HCT116 (cell line): ENCODE results near the gene POLR2C. TPM values are rescaled to one million over a fixed set of nuclear protein-coding genes. Genes with fewer than 3 reads are reported as not detected.
A peak's percentile ranks its signal among the peaks of the same experiment; 100 is the strongest.

Source experiments
- ATAC-seq: fragments of 200-7000 bp; cut with Tn5 transposase; 2 replicates; pipeline ENCODE4 v1.9.1; 2020; ENCODE audit warnings: mild to moderate bottlenecking, moderate library complexity
- BruUV-seq: library from RNA; stranded (reverse); fragments of 400-500 nt; replicated peaks from 2 replicates; lab custom pipeline; 2021; lab: Mats Ljungman, UMichigan
- CTCF ChIA-PET: fragments of 300-600 bp; sonication (Branson Sonifier 250); formaldehyde crosslinking; loops from one replicate; lab custom pipeline; 2021; ENCODE audit warnings: antibody characterized with exemption; lab: Charles Lee
- POLR2A ChIA-PET: fragments of 300-600, 350-600 bp; sonication (Branson Sonifier 250); formaldehyde crosslinking; loops from one replicate; lab custom pipeline; 2021; ENCODE audit warnings: antibody characterized with exemption; lab: Charles Lee
- RAD21 ChIA-PET, 2 experiments: fragments of 300-600 bp; sonication (Branson Sonifier 250); formaldehyde crosslinking; loops; one replicate each; lab custom pipeline; 2023; ENCODE audit warnings: low total read pairs in 2 of 2; ENCODE audit not compliant: uncharacterized antibody in 2 of 2, unreplicated experiment in 2 of 2, low non-redundant PET in 1 of 2; lab: Charles Lee
- DNase-seq: peaks from one replicate; pipeline ENCODE4 v3.0.0-alpha.2; 2010; ENCODE audit warnings: low read depth, low spot score
- H2AFZ ChIP-seq: fragments of 200-600 bp; shearing (Covaris generic), sonication (generic); 2 replicates; pipeline ENCODE4 v1.6.1; 2017; ENCODE audit warnings: low read depth, mixed run types, mixed read lengths, antibody characterized with exemption, low read length; ENCODE audit not compliant: poor library complexity, severe bottlenecking
- H3K27ac ChIP-seq: 2 replicates; pipeline ENCODE4 v1.5.1; 2012; ENCODE audit warnings: low read depth, low read length
- H3K27me3 ChIP-seq: fragments of 200-600 bp; sonication (generic); 2 replicates; pipeline ENCODE4 v1.6.1; 2016; ENCODE audit warnings: mixed run types, low read length, mixed read lengths; ENCODE audit not compliant: insufficient read depth
- H3K36me3 ChIP-seq, 2 experiments: fragments of 200-500 bp in 1 of 2; fragments of 200-600 bp in 1 of 2; sonication (Bioruptor generic) in 1 of 2; sonication (generic) in 1 of 2; 2 replicates each; pipeline versions ENCODE4 v1.5.1 to v1.6.1; 2014 to 2016; ENCODE audit warnings: low read length in 2 of 2, inconsistent platforms in 1 of 2, mixed read lengths in 1 of 2, mixed run types in 1 of 2; ENCODE audit not compliant: insufficient read depth in 2 of 2, control insufficient read depth in 1 of 2
- H3K4me1 ChIP-seq, 2 experiments: fragments of 200-600 bp in 1 of 2; sonication (generic) in 1 of 2; 2 replicates each; pipeline versions ENCODE4 v1.5.1 to v1.6.1; 2012 to 2017; ENCODE audit warnings: low read length in 2 of 2, inconsistent platforms in 1 of 2, mild to moderate bottlenecking in 1 of 2, mixed read lengths in 1 of 2, mixed run types in 1 of 2, moderate library complexity in 1 of 2; ENCODE audit not compliant: insufficient read depth in 2 of 2, control insufficient read depth in 1 of 2
- H3K4me2 ChIP-seq: fragments of 200-600 bp; sonication (generic); 2 replicates; pipeline ENCODE4 v1.6.1; 2017; ENCODE audit warnings: mixed run types, low read length, mixed read lengths
- H3K4me3 ChIP-seq, 2 experiments: fragments of 200-600 bp in 1 of 2; sonication (generic) in 1 of 2; replicated peaks in 1 of 2; 2 replicates each; pipeline ENCODE4 v1.5.1; 2011 to 2016; ENCODE audit warnings: low read length in 2 of 2, control low read depth in 1 of 2, low read depth in 1 of 2, mild to moderate bottlenecking in 1 of 2, mixed read lengths in 1 of 2, mixed run types in 1 of 2
- H3K79me2 ChIP-seq: fragments of 200-600 bp; sonication (generic); 2 replicates; pipeline ENCODE4 v1.6.1; 2017; ENCODE audit warnings: mild to moderate bottlenecking, mixed run types, low read length, moderate library complexity, mixed read lengths; ENCODE audit not compliant: insufficient read depth
- H3K9ac ChIP-seq: fragments of 200-600 bp; sonication (generic); 2 replicates; pipeline ENCODE4 v1.6.1; 2016; ENCODE audit warnings: low read length, mixed read lengths
- H3K9me2 ChIP-seq: fragments of 200-600 bp; sonication (generic), shearing (Covaris generic); 2 replicates; pipeline ENCODE4 v1.6.1; 2017; ENCODE audit warnings: mixed run types, mild to moderate bottlenecking, moderate library complexity; ENCODE audit not compliant: insufficient read depth
- H3K9me3 ChIP-seq, 2 experiments: fragments of 200-500 bp in 1 of 2; fragments of 200-600 bp in 1 of 2; sonication (Bioruptor generic) in 1 of 2; sonication (generic) in 1 of 2; 2 replicates each; pipeline ENCODE4 v1.6.1; 2014 to 2017; ENCODE audit warnings: low read length in 2 of 2, mixed read lengths in 2 of 2, inconsistent platforms in 1 of 2, low read depth in 1 of 2, mild to moderate bottlenecking in 1 of 2, mixed run types in 1 of 2, moderate library complexity in 1 of 2; ENCODE audit not compliant: control insufficient read depth in 1 of 2, insufficient read depth in 1 of 2
- H4K20me1 ChIP-seq: fragments of 200-600 bp; sonication (generic), shearing (Covaris generic); 2 replicates; pipeline ENCODE4 v1.6.1; 2017; ENCODE audit warnings: mixed run types, mild to moderate bottlenecking, moderate library complexity; ENCODE audit not compliant: insufficient read depth
- ATF3 ChIP-seq: IDR thresholded peaks from 2 replicates; pipeline ENCODE4 v1.6.1; 2012
- CBX3 ChIP-seq: IDR thresholded peaks from 2 replicates; pipeline ENCODE4 v1.6.1; 2012; ENCODE audit warnings: low read depth
- CEBPB ChIP-seq: IDR thresholded peaks from 2 replicates; pipeline ENCODE4 v1.6.1; 2012; ENCODE audit warnings: low read depth
- CTCF ChIP-seq, 3 experiments: fragments of 200-600 bp in 1 of 3; sonication (generic) in 1 of 3; IDR thresholded peaks in 2 of 3; conservative IDR thresholded peaks in 1 of 3; 2 replicates each; pipeline ENCODE4 v1.5.1; 2012 to 2017; ENCODE audit warnings: low read depth in 2 of 3, low read length in 2 of 3, antibody characterized with exemption in 1 of 3, borderline replicate concordance in 1 of 3, control low read depth in 1 of 3, mild to moderate bottlenecking in 1 of 3, mixed read lengths in 1 of 3, mixed run types in 1 of 3, moderate library complexity in 1 of 3; ENCODE audit not compliant: insufficient read depth in 1 of 3
- ELF1 ChIP-seq: IDR thresholded peaks from 2 replicates; pipeline ENCODE4 v1.6.1; 2012; ENCODE audit warnings: low read depth, borderline replicate concordance
- FOSL1 ChIP-seq: IDR thresholded peaks from 2 replicates; pipeline ENCODE4 v1.6.1; 2012; ENCODE audit warnings: low read depth
- JUND ChIP-seq: IDR thresholded peaks from 2 replicates; pipeline ENCODE4 v1.6.1; 2012
- POLR2A ChIP-seq: IDR thresholded peaks from 2 replicates; pipeline ENCODE4 v1.7.0; 2011; ENCODE audit warnings: borderline replicate concordance; ENCODE audit not compliant: insufficient read depth, insufficient read length; ENCODE audit errors: extremely low read depth
- POLR2AphosphoS5 ChIP-seq: IDR thresholded peaks from 2 replicates; pipeline ENCODE4 v1.6.1; 2011; ENCODE audit warnings: mild to moderate bottlenecking, low read depth, low read length, moderate library complexity
- RAD21 ChIP-seq: IDR thresholded peaks from 2 replicates; pipeline ENCODE4 v1.6.1; 2012; ENCODE audit warnings: low read depth, mild to moderate bottlenecking
- SIN3A ChIP-seq: IDR thresholded peaks from 2 replicates; pipeline ENCODE4 v1.6.1; 2012; ENCODE audit warnings: low read depth
- SP1 ChIP-seq: IDR thresholded peaks from 2 replicates; pipeline ENCODE4 v1.6.1; 2012; ENCODE audit warnings: low read depth
- SRF ChIP-seq: IDR thresholded peaks from 2 replicates; pipeline ENCODE4 v1.6.1; 2012; ENCODE audit warnings: low read depth
- YY1 ChIP-seq: IDR thresholded peaks from 2 replicates; pipeline ENCODE4 v1.6.1; 2011; ENCODE audit warnings: low read length, low read depth, moderate library complexity, mild to moderate bottlenecking; ENCODE audit not compliant: insufficient replicate concordance; ENCODE audit errors: extremely low read depth
- ZFX ChIP-seq: fragments of 450-650 bp; IDR thresholded peaks from 2 replicates; pipeline ENCODE4 v1.6.1; 2017
- ZNF274 ChIP-seq: fragments of 200-500 bp; sonication (Bioruptor generic); IDR thresholded peaks from 2 replicates; pipeline ENCODE4 v1.6.1; 2014; ENCODE audit warnings: mild to moderate bottlenecking, low read depth, low read length, inconsistent platforms
- intact Hi-C: fragments of 100-400 bp; cut with micrococcal nuclease; formaldehyde crosslinking; loops from 2 replicates; pipeline ENCODE4 v1.10.0; 2022
- total RNA-seq: library from RNA; stranded (reverse); gene quantifications from one replicate; pipeline ENCODE4 v1.2.1, GENCODE V29; 2021; ENCODE audit not compliant: unreplicated experiment
- TF ChIP-seq, protein P1 (sequence below): IDR thresholded peaks from 2 replicates; pipeline ENCODE4 v1.6.1; 2011; ENCODE audit warnings: mild to moderate bottlenecking, low read length, moderate library complexity; ENCODE audit not compliant: insufficient replicate concordance; ENCODE audit errors: extremely low read depth
- TF ChIP-seq, protein P2 (sequence below): IDR thresholded peaks from 2 replicates; pipeline ENCODE4 v1.6.1; 2012
- TF ChIP-seq, protein P3 (sequence below): IDR thresholded peaks from 2 replicates; pipeline ENCODE4 v1.6.1; 2012; ENCODE audit warnings: low read depth

The POLR2C gene
- total RNA-seq, 1 experiment from 2014 or later: 74.4 TPM

DNA sequence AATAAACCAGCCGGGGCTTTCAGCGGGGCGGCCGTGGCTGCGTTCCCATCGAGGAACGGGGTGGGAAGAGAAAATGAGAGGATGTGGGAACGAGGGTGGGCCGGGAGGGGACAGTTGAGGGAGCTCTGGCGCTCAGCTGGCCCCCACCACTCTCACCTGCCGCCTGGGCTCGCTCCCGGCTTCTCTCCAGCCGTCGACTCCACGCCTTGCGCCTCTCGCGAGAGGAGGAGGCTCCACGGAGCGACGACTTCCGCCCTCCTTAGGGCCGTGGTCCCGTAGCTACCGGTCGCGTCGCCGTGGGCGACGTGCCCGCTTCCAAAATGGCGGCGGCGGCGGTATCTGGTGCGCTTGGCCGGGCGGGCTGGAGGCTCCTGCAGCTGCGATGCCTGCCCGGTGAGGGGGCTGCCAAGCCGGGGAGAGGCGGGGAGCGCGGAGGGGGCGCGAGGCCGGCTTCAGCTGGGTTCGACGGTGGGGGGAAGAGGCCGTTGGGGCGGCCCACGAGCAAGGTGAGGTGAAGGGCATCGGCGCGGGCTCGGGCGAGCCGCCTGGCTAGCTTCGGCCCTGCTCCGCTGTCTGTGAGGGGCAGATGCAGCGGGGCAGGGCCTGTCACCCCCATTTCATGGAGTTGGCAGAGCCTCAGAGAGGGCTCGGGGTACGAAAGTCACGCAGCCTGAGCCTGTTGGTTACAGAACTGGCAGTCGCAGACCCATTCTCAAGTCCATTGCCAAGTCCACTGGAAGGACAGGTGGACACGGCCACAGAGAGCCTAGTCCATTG lies 15.1 kb upstream of the POLR2C start, which contains the start of the genes CIAPIN1 and COQ9:
Gene CIAPIN1, minus strand, starts transcription at position 200 of the 777 bp plus-strand sequence. CDS start 6,457 bp downstream, outside the sequence.
Gene COQ9, plus strand, starts transcription at position 294 of the 777 bp plus-strand sequence. Its CDS starts 27 bp downstream, at position 321.
- peak within 1 kb of the TSS; percentile 98 for H3K9ac ChIP-seq
- no peaks in the 10 kb centered on the region for H3K9me2 ChIP-seq
- intact Hi-C loops: no loop called here
- no peaks in the 10 kb centered on the region for H3K27me3 ChIP-seq
- peaks cover 10 to 12% of the 10 kb centered on the region in 2 experiments; a peak in 3 of 4 replicates for H3K36me3 ChIP-seq
- ChIA-PET CTCF (interaction anchor here (1.0 to 1.9 kb wide), 4 partner anchors 15 to 147 kb away, joined by 4 to 13 read pairs (median 5); partner anchors contain the start of gene POLR2C), POLR2A (interaction anchor here (0.6 to 2.0 kb wide), 8 partner anchors 11 to 72 kb away, joined by 3 to 10 read pairs (median 4); partner anchors contain the start of gene POLR2C), RAD21 (interaction anchor here in 1 of 2 experiments (0.6 kb wide), 1 partner anchor 81 kb away, joined by 3 read pairs; no protein-coding TSS in a partner anchor)
- no peaks in the 10 kb centered on the region for H4K20me1 ChIP-seq
- H3K4me1 ChIP-seq: peaks cover 10 to 19% of the 10 kb centered on the region in 2 experiments
- peak within 1 kb of the TSS; percentile 57 to 96 for H3K4me3 ChIP-seq
- peaks cover 71% of the 10 kb centered on the region for H3K79me2 ChIP-seq
- peak; percentile 98 for ATAC-seq
- H2AFZ ChIP-seq: no peak within 1 kb of the TSS
- BruUV-seq: no TSS peak
- no peaks in the 10 kb centered on the region for H3K9me3 ChIP-seq
- peak within 1 kb of the TSS; percentile 91 for H3K4me2 ChIP-seq
- peak; percentile 79 for DNase-seq
- H3K27ac ChIP-seq: peak within 1 kb of the TSS; percentile 82
- TF ChIP-seq ZNF274: no peak
- TF ChIP-seq RAD21: no peak
- no peak; the same call in 1 of the 2 replicates for TF ChIP-seq JUND
- TF ChIP-seq, protein P1, sequence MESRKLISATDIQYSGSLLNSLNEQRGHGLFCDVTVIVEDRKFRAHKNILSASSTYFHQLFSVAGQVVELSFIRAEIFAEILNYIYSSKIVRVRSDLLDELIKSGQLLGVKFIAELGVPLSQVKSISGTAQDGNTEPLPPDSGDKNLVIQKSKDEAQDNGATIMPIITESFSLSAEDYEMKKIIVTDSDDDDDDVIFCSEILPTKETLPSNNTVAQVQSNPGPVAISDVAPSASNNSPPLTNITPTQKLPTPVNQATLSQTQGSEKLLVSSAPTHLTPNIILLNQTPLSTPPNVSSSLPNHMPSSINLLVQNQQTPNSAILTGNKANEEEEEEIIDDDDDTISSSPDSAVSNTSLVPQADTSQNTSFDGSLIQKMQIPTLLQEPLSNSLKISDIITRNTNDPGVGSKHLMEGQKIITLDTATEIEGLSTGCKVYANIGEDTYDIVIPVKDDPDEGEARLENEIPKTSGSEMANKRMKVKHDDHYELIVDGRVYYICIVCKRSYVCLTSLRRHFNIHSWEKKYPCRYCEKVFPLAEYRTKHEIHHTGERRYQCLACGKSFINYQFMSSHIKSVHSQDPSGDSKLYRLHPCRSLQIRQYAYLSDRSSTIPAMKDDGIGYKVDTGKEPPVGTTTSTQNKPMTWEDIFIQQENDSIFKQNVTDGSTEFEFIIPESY: peak; percentile 98
- peak; percentile 50 for TF ChIP-seq SP1
- TF ChIP-seq ELF1: peak; percentile 89
- TF ChIP-seq POLR2A: no peak
- peak; percentile 71 for TF ChIP-seq ZFX
- TF ChIP-seq CTCF (IDR thresholded peaks at IDR 0.05 in 2 of 3, conservative IDR thresholded peaks at IDR 0.05 in 1 of 3; ENCODE audit: borderline replicate concordance in 1 of 3, insufficient read depth in 1 of 3, low read depth in 2 of 3, low read length in 2 of 3): no peak
- TF ChIP-seq CEBPB: no peak
- peak; percentile 95 for TF ChIP-seq POLR2AphosphoS5
- no peak for TF ChIP-seq FOSL1
- TF ChIP-seq, protein P2, sequence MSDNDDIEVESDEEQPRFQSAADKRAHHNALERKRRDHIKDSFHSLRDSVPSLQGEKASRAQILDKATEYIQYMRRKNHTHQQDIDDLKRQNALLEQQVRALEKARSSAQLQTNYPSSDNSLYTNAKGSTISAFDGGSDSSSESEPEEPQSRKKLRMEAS: peak; percentile 90
- peak; percentile 93 for TF ChIP-seq SIN3A
- TF ChIP-seq YY1: peak; percentile 98
- no peak for TF ChIP-seq ATF3
- peak; percentile 62; the same call in 1 of the 2 replicates for TF ChIP-seq CBX3
- TF ChIP-seq SRF: no peak
- TF ChIP-seq, protein P3, sequence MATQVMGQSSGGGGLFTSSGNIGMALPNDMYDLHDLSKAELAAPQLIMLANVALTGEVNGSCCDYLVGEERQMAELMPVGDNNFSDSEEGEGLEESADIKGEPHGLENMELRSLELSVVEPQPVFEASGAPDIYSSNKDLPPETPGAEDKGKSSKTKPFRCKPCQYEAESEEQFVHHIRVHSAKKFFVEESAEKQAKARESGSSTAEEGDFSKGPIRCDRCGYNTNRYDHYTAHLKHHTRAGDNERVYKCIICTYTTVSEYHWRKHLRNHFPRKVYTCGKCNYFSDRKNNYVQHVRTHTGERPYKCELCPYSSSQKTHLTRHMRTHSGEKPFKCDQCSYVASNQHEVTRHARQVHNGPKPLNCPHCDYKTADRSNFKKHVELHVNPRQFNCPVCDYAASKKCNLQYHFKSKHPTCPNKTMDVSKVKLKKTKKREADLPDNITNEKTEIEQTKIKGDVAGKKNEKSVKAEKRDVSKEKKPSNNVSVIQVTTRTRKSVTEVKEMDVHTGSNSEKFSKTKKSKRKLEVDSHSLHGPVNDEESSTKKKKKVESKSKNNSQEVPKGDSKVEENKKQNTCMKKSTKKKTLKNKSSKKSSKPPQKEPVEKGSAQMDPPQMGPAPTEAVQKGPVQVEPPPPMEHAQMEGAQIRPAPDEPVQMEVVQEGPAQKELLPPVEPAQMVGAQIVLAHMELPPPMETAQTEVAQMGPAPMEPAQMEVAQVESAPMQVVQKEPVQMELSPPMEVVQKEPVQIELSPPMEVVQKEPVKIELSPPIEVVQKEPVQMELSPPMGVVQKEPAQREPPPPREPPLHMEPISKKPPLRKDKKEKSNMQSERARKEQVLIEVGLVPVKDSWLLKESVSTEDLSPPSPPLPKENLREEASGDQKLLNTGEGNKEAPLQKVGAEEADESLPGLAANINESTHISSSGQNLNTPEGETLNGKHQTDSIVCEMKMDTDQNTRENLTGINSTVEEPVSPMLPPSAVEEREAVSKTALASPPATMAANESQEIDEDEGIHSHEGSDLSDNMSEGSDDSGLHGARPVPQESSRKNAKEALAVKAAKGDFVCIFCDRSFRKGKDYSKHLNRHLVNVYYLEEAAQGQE: no peak
